ENCODE measurements around the gene TAS2R1. TPM values are rescaled to one million over a fixed set of nuclear protein-coding genes. Genes with fewer than 3 reads are reported as not detected.

Gene TAS2R1
- total RNA-seq, 1 donor from 2014 or later = not detected

GRCh38 chr5:9613360-9613759 lies 16.8 kb downstream of the TAS2R1 start:
- H3K36me3 Mint-ChIP-seq (ENCODE audit: low read depth, unreplicated experiment) = no peaks in the 10 kb centered on the region
- Histone ChIP-seq H3K27ac (ENCODE audit: low read depth, low read length) (no peak overlapping the region), H3K36me3 (ENCODE audit: insufficient read depth, low read length) (no peaks in the 10 kb centered on the region), H3K4me3 (ENCODE audit: insufficient read depth, low read depth, low read length) (no peak overlapping the region), H3K27me3 (ENCODE audit: insufficient read depth, low read length) (no peaks in the 10 kb centered on the region), H3K9me3 (ENCODE audit: insufficient read depth, low read depth, low read length) (no peaks in the 10 kb centered on the region), H4K20me1 (ENCODE audit: insufficient read depth, low read length) (no peaks in the 10 kb centered on the region), H2AFZ (ENCODE audit: low read depth, low read length) (no peak overlapping the region), H3K4me2 (ENCODE audit: low read length) (no peak overlapping the region), H3K4me1 (ENCODE audit: insufficient read depth, low read length) (no peaks in the 10 kb centered on the region), H3K79me2 (ENCODE audit: insufficient read depth, low read length) (no peaks in the 10 kb centered on the region), H3K9ac (ENCODE audit: low read length) (no peak overlapping the region)
- H3K27me3 Mint-ChIP-seq (ENCODE audit: low read depth, unreplicated experiment) = no peaks in the 10 kb centered on the region
- no peak overlapping the region for H3K27ac Mint-ChIP-seq (ENCODE audit: unreplicated experiment)
- TF ChIP-seq EZH2 (IDR thresholded peaks at IDR 0.05; ENCODE audit: insufficient read depth, low read length) = no peak
- TF ChIP-seq, protein P1, sequence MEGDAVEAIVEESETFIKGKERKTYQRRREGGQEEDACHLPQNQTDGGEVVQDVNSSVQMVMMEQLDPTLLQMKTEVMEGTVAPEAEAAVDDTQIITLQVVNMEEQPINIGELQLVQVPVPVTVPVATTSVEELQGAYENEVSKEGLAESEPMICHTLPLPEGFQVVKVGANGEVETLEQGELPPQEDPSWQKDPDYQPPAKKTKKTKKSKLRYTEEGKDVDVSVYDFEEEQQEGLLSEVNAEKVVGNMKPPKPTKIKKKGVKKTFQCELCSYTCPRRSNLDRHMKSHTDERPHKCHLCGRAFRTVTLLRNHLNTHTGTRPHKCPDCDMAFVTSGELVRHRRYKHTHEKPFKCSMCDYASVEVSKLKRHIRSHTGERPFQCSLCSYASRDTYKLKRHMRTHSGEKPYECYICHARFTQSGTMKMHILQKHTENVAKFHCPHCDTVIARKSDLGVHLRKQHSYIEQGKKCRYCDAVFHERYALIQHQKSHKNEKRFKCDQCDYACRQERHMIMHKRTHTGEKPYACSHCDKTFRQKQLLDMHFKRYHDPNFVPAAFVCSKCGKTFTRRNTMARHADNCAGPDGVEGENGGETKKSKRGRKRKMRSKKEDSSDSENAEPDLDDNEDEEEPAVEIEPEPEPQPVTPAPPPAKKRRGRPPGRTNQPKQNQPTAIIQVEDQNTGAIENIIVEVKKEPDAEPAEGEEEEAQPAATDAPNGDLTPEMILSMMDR (IDR thresholded peaks at IDR 0.05; ENCODE audit: insufficient read depth, low read depth, low read length) = no peak
- H3K4me1 Mint-ChIP-seq (ENCODE audit: low read depth, unreplicated experiment) = no peaks in the 10 kb centered on the region
- DNase-seq (ENCODE audit: low read depth) (no peak), FAIRE-seq (no peak)
- no peak overlapping the region for H3K4me3 Mint-ChIP-seq (ENCODE audit: unreplicated experiment)
- peaks cover 4% of the 10 kb centered on the region for H3K9me3 Mint-ChIP-seq (ENCODE audit: unreplicated experiment)

DNA sequence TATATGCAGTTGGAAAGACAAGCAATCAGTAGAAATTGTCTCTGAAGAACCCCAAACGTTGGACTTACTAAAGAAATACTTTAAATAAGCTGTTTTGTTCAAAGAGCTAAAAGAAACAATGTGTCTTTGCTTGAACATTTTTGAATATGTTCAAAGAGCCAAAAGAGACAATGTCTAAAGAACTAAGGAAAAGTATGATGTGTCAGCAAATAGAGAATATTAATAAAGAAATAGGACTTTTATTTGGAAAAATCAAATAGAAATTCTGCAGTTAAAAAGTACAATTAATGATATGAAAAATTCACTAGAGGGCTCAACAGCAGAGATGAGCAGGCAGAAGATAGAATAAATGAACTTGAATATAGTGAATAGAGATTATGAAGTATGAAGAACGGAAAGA lies 19.2 kb downstream of the TAS2R1 start:
- H3K4me1 Mint-ChIP-seq (ENCODE audit: low read depth, unreplicated experiment) = no peaks in the 10 kb centered on the region
- no peaks in the 10 kb centered on the region for H4K20me1 ChIP-seq (ENCODE audit: insufficient read depth, low read length)
- H3K4me1 ChIP-seq (ENCODE audit: insufficient read depth, low read length) = no peaks in the 10 kb centered on the region
- H3K27ac Mint-ChIP-seq (ENCODE audit: unreplicated experiment) = no peak overlapping the region
- TF ChIP-seq, protein P1 (IDR thresholded peaks at IDR 0.05; ENCODE audit: insufficient read depth, low read depth, low read length) = no peak
- TF ChIP-seq EZH2 (IDR thresholded peaks at IDR 0.05; ENCODE audit: insufficient read depth, low read length) = no peak
- H3K36me3 ChIP-seq (ENCODE audit: insufficient read depth, low read length) = no peaks in the 10 kb centered on the region
- no peak overlapping the region for H3K4me2 ChIP-seq (ENCODE audit: low read length)
- no peaks in the 10 kb centered on the region for H3K36me3 Mint-ChIP-seq (ENCODE audit: low read depth, unreplicated experiment)
- no peaks in the 10 kb centered on the region for H3K79me2 ChIP-seq (ENCODE audit: insufficient read depth, low read length)
- H3K9me3 Mint-ChIP-seq (ENCODE audit: unreplicated experiment) = peaks cover 4% of the 10 kb centered on the region
- no peak overlapping the region for H3K9ac ChIP-seq (ENCODE audit: low read length)
- no peak overlapping the region for H2AFZ ChIP-seq (ENCODE audit: low read depth, low read length)
- no peak overlapping the region for H3K4me3 Mint-ChIP-seq (ENCODE audit: unreplicated experiment)
- no peaks in the 10 kb centered on the region for H3K27me3 Mint-ChIP-seq (ENCODE audit: low read depth, unreplicated experiment)
- FAIRE-seq (no peak), DNase-seq (ENCODE audit: low read depth) (no peak)
- H3K27ac ChIP-seq (ENCODE audit: low read depth, low read length) = no peak overlapping the region
- H3K9me3 ChIP-seq (ENCODE audit: insufficient read depth, low read depth, low read length) = no peaks in the 10 kb centered on the region
- no peaks in the 10 kb centered on the region for H3K27me3 ChIP-seq (ENCODE audit: insufficient read depth, low read length)
- H3K4me3 ChIP-seq (ENCODE audit: insufficient read depth, low read depth, low read length) = no peak overlapping the region

DNA sequence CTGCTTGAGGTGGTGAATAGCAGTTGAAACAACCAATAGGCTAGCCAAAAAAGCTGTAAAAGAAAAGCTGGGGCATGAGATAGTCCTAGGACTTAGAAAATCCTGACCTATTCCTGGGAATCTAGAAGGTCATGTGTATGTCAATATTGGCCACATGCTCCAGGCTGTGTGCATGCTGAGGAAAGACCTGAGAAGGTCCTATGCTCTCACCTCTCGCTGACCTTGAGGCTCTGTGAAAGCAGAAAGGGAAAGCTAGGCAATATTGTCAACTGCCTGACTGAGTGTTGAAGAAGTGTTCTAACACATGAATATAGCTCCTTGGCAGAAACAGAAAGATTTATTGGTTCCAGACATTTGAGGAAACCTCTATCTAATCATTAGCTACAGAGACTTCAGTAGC lies 19.8 kb downstream of the TAS2R1 start:
- Histone ChIP-seq H3K79me2 (ENCODE audit: insufficient read depth, low read length) (no peaks in the 10 kb centered on the region), H4K20me1 (ENCODE audit: insufficient read depth, low read length) (no peaks in the 10 kb centered on the region), H3K4me3 (ENCODE audit: insufficient read depth, low read depth, low read length) (no peak overlapping the region), H2AFZ (ENCODE audit: low read depth, low read length) (no peak overlapping the region), H3K9me3 (ENCODE audit: insufficient read depth, low read depth, low read length) (no peaks in the 10 kb centered on the region), H3K27ac (ENCODE audit: low read depth, low read length) (no peak overlapping the region), H3K9ac (ENCODE audit: low read length) (no peak overlapping the region), H3K4me1 (ENCODE audit: insufficient read depth, low read length) (no peaks in the 10 kb centered on the region), H3K36me3 (ENCODE audit: insufficient read depth, low read length) (no peaks in the 10 kb centered on the region), H3K4me2 (ENCODE audit: low read length) (no peak overlapping the region), H3K27me3 (ENCODE audit: insufficient read depth, low read length) (no peaks in the 10 kb centered on the region)
- FAIRE-seq = no peak
- TF ChIP-seq, protein P1 (IDR thresholded peaks at IDR 0.05; ENCODE audit: insufficient read depth, low read depth, low read length) = no peak
- no peak for TF ChIP-seq EZH2 (IDR thresholded peaks at IDR 0.05; ENCODE audit: insufficient read depth, low read length)
- H3K9me3 Mint-ChIP-seq (ENCODE audit: unreplicated experiment) = peaks cover 4% of the 10 kb centered on the region
- no peak for DNase-seq (ENCODE audit: low read depth)
- no peaks in the 10 kb centered on the region for H3K36me3 Mint-ChIP-seq (ENCODE audit: low read depth, unreplicated experiment)
- no peak overlapping the region for H3K4me3 Mint-ChIP-seq (ENCODE audit: unreplicated experiment)
- no peaks in the 10 kb centered on the region for H3K27me3 Mint-ChIP-seq (ENCODE audit: low read depth, unreplicated experiment)
- H3K27ac Mint-ChIP-seq (ENCODE audit: unreplicated experiment) = no peak overlapping the region
- no peaks in the 10 kb centered on the region for H3K4me1 Mint-ChIP-seq (ENCODE audit: low read depth, unreplicated experiment)
